ENCODE results near the gene TMCC1.
"Not testable (repeated sequence)": the region's sequence is repeated elsewhere in the genome, so short reads cannot be mapped to it uniquely, and the experiment has no call there.

Gene TMCC1

GRCh38 chr3:129702934-129703712, 190.4 kb downstream of the TMCC1 start:
- no peak for TF ChIP-seq CTCF (conservative IDR thresholded peaks at IDR 0.05; ENCODE audit: low read depth, low read length)
- H3K4me3 ChIP-seq (ENCODE audit: low read depth, low read length), result no peak overlapping the region
- DNase-seq (ENCODE audit: low read depth), result no peak

- no peak overlapping the region for H3K4me3 ChIP-seq (ENCODE audit: low read depth, low read length)
- no peak for DNase-seq (ENCODE audit: low read depth)
- TF ChIP-seq CTCF (conservative IDR thresholded peaks at IDR 0.05; ENCODE audit: low read depth, low read length), result no peak
These were observed 192.3 kb downstream of the TMCC1 start for GRCh38 chr3:129701161-129701560.

GRCh38 chr3:129699612-129700011, 193.9 kb downstream of the TMCC1 start:
- H3K4me3 ChIP-seq (ENCODE audit: low read depth, low read length), result no peak overlapping the region
- TF ChIP-seq CTCF (conservative IDR thresholded peaks at IDR 0.05; ENCODE audit: low read depth, low read length), result no peak
- no peak for DNase-seq (ENCODE audit: low read depth)

GRCh38 chr3:129699199-129699598, 194.3 kb downstream of the TMCC1 start:
- H3K4me3 ChIP-seq (ENCODE audit: low read depth, low read length), result no peak overlapping the region
- TF ChIP-seq CTCF (conservative IDR thresholded peaks at IDR 0.05; ENCODE audit: low read depth, low read length), result no peak
- DNase-seq (ENCODE audit: low read depth), result no peak

GRCh38 chr3:129697229-129697969, 196.1 kb downstream of the TMCC1 start:
- H3K4me3 ChIP-seq (ENCODE audit: low read depth, low read length), result no peak overlapping the region
- no peak for DNase-seq (ENCODE audit: low read depth)
- no peak for TF ChIP-seq CTCF (conservative IDR thresholded peaks at IDR 0.05; ENCODE audit: low read depth, low read length)

- DNase-seq (ENCODE audit: low read depth); H3K4me3 ChIP-seq (ENCODE audit: low read depth, low read length): not testable (repeated sequence)
These were observed 197.1 kb downstream of the TMCC1 start for GRCh38 chr3:129696430-129696829.

GRCh38 chr3:129695230-129695629, 198.3 kb downstream of the TMCC1 start:
- peak; percentile 55 for DNase-seq (ENCODE audit: low read depth)
- no peak overlapping the region for H3K4me3 ChIP-seq (ENCODE audit: low read depth, low read length)
- no peak for TF ChIP-seq CTCF (conservative IDR thresholded peaks at IDR 0.05; ENCODE audit: low read depth, low read length)

Data from choroid plexus epithelial cell (primary cell).